Measurements from ENCODE around the gene ZSCAN5B.
"Not testable (repeated sequence)": the region's sequence is repeated elsewhere in the genome, so short reads cannot be mapped to it uniquely, and the experiment has no call there.

ZSCAN5B gene

GRCh38 chr19:56222901-56223300 lies 25.3 kb upstream of the ZSCAN5B start:
- H3K27ac ChIP-seq (ENCODE audit: low read length) = no peak overlapping the region
- H3K27me3 ChIP-seq (ENCODE audit: insufficient read depth, low read length, poor library complexity) = no peaks in the 10 kb centered on the region
- no peak overlapping the region for H3K4me2 ChIP-seq (ENCODE audit: insufficient read depth, low read length)
- H3K4me1 ChIP-seq (ENCODE audit: insufficient read depth, low read length) = no peaks in the 10 kb centered on the region
- no peaks in the 10 kb centered on the region for H3K36me3 ChIP-seq (ENCODE audit: insufficient read depth, low read length)
- H3K4me3 ChIP-seq (ENCODE audit: low read depth in 1 of 2, low read length in 2 of 2) = no peak overlapping the region
- no peaks in the 10 kb centered on the region for H4K20me1 ChIP-seq (ENCODE audit: insufficient read depth, low read length)
- no peak for ATAC-seq (ENCODE audit: insufficient read depth, low read depth)
- H2AFZ ChIP-seq (ENCODE audit: low read depth, low read length) = no peak overlapping the region
- no peak for DNase-seq
- no peak overlapping the region for H3K9ac ChIP-seq (ENCODE audit: low read depth, low read length)
- H3K9me3 ChIP-seq (ENCODE audit: insufficient read depth, low read length, severe bottlenecking) = no peaks in the 10 kb centered on the region
- no peaks in the 10 kb centered on the region for H3K79me2 ChIP-seq (ENCODE audit: insufficient read depth, low read length)
- TF ChIP-seq CTCF (IDR thresholded peaks at IDR 0.05; ENCODE audit: borderline replicate concordance, extremely low read depth, low read length, poor library complexity, severe bottlenecking) (peak; percentile 13), EZH2 (IDR thresholded peaks at IDR 0.05; ENCODE audit: borderline replicate concordance, low read depth, low read length, severe bottlenecking) (no peak)

- Histone ChIP-seq H3K27ac (ENCODE audit: low read length) (no peak overlapping the region), H3K9ac (ENCODE audit: low read depth, low read length) (no peak overlapping the region), H3K4me1 (ENCODE audit: insufficient read depth, low read length) (peaks cover 8% of the 10 kb centered on the region), H3K4me3 (ENCODE audit: low read depth in 1 of 2, low read length in 2 of 2) (no peak overlapping the region), H4K20me1 (ENCODE audit: insufficient read depth, low read length) (no peaks in the 10 kb centered on the region), H3K9me3 (ENCODE audit: insufficient read depth, low read length, severe bottlenecking) (no peaks in the 10 kb centered on the region), H3K79me2 (ENCODE audit: insufficient read depth, low read length) (no peaks in the 10 kb centered on the region), H2AFZ (ENCODE audit: low read depth, low read length) (no peak overlapping the region), H3K27me3 (ENCODE audit: insufficient read depth, low read length, poor library complexity) (no peaks in the 10 kb centered on the region), H3K36me3 (ENCODE audit: insufficient read depth, low read length) (no peaks in the 10 kb centered on the region), H3K4me2 (ENCODE audit: insufficient read depth, low read length) (no peak overlapping the region)
- DNase-seq = no peak
- ATAC-seq (ENCODE audit: insufficient read depth, low read depth) = no peak
- no peak for TF ChIP-seq EZH2 (IDR thresholded peaks at IDR 0.05; ENCODE audit: borderline replicate concordance, low read depth, low read length, severe bottlenecking)
- peak; percentile 1 for TF ChIP-seq CTCF (IDR thresholded peaks at IDR 0.05; ENCODE audit: borderline replicate concordance, extremely low read depth, low read length, poor library complexity, severe bottlenecking)
Observed at GRCh38 chr19:56221851-56222250, 24.3 kb upstream of the ZSCAN5B start.

- TF ChIP-seq CTCF (IDR thresholded peaks at IDR 0.05; ENCODE audit: borderline replicate concordance, extremely low read depth, low read length, poor library complexity, severe bottlenecking) = peak; percentile 26
- not testable (repeated sequence) for ATAC-seq (ENCODE audit: insufficient read depth, low read depth); DNase-seq; H3K36me3 ChIP-seq (ENCODE audit: insufficient read depth, low read length); H3K4me2 ChIP-seq (ENCODE audit: insufficient read depth, low read length); H2AFZ ChIP-seq (ENCODE audit: low read depth, low read length); H4K20me1 ChIP-seq (ENCODE audit: insufficient read depth, low read length); H3K4me3 ChIP-seq (ENCODE audit: low read depth in 1 of 2, low read length in 2 of 2); H3K27ac ChIP-seq (ENCODE audit: low read length); H3K27me3 ChIP-seq (ENCODE audit: insufficient read depth, low read length, poor library complexity); H3K9me3 ChIP-seq (ENCODE audit: insufficient read depth, low read length, severe bottlenecking); H3K9ac ChIP-seq (ENCODE audit: low read depth, low read length); H3K79me2 ChIP-seq (ENCODE audit: insufficient read depth, low read length)
- peaks cover 12% of the 10 kb centered on the region for H3K4me1 ChIP-seq (ENCODE audit: insufficient read depth, low read length)
Observed at GRCh38 chr19:56221442-56221841, 23.9 kb upstream of the ZSCAN5B start.

- DNase-seq = no peak
Observed at GRCh38 chr19:56218961-56219360, 21.4 kb upstream of the ZSCAN5B start.

More at GRCh38 chr19:56218961-56219360, 21.4 kb upstream of the ZSCAN5B start:
- no peak overlapping the region for H2AFZ ChIP-seq (ENCODE audit: low read depth, low read length)
- ATAC-seq (ENCODE audit: insufficient read depth, low read depth) = no peak
- no peaks in the 10 kb centered on the region for H3K9me3 ChIP-seq (ENCODE audit: insufficient read depth, low read length, severe bottlenecking)
- no peaks in the 10 kb centered on the region for H4K20me1 ChIP-seq (ENCODE audit: insufficient read depth, low read length)
- H3K4me2 ChIP-seq (ENCODE audit: insufficient read depth, low read length) = no peak overlapping the region
- H3K4me3 ChIP-seq (ENCODE audit: low read depth in 1 of 2, low read length in 2 of 2) = no peak overlapping the region
- no peaks in the 10 kb centered on the region for H3K36me3 ChIP-seq (ENCODE audit: insufficient read depth, low read length)
- peaks cover 15% of the 10 kb centered on the region for H3K4me1 ChIP-seq (ENCODE audit: insufficient read depth, low read length)
- H3K27ac ChIP-seq (ENCODE audit: low read length) = no peak overlapping the region
- H3K9ac ChIP-seq (ENCODE audit: low read depth, low read length) = no peak overlapping the region
- no peaks in the 10 kb centered on the region for H3K79me2 ChIP-seq (ENCODE audit: insufficient read depth, low read length)
- TF ChIP-seq CTCF (IDR thresholded peaks at IDR 0.05; ENCODE audit: borderline replicate concordance, extremely low read depth, low read length, poor library complexity, severe bottlenecking) = no peak
- no peak for TF ChIP-seq EZH2 (IDR thresholded peaks at IDR 0.05; ENCODE audit: borderline replicate concordance, low read depth, low read length, severe bottlenecking)
- no peaks in the 10 kb centered on the region for H3K27me3 ChIP-seq (ENCODE audit: insufficient read depth, low read length, poor library complexity)
